GM10248 (cell line): Measurements from ENCODE around the gene SLC4A2.

Experiments
- CTCF ChIA-PET: fragments of 300-600 bp; sonication (Branson Sonifier 250); formaldehyde crosslinking; extraction: SDS; loops from one replicate; lab custom pipeline; 2021; ENCODE audit warnings: antibody characterized with exemption; lab: Yijun Ruan, JAX
- POLR2A ChIA-PET: fragments of 350-650 bp; sonication (Branson Sonifier 250); formaldehyde crosslinking; extraction: SDS; loops from one replicate; lab custom pipeline; 2020; ENCODE audit warnings: antibody characterized with exemption; lab: Yijun Ruan, JAX
- DNase-seq: peaks from one replicate; pipeline ENCODE4 v3.0.0; 2012; ENCODE audit errors: extremely low spot score
- CTCF ChIP-seq: IDR thresholded peaks from 2 replicates; pipeline ENCODE4 v1.5.1; 2012; ENCODE audit warnings: mild to moderate bottlenecking, low read depth; ENCODE audit errors: extremely low read depth, missing control alignments, control extremely low read depth

SLC4A2 gene

GRCh38 chr7:151085329-151085690, 25.9 kb downstream of the SLC4A2 start:
- ChIA-PET POLR2A (no interaction called here), CTCF (interaction anchor here (0.6 to 12.8 kb wide), 7 partner anchors 9 to 159 kb away, joined by 3 to 149 read pairs (median 5); no protein-coding TSS in a partner anchor)
- no peak for DNase-seq
- no peak for TF ChIP-seq CTCF

GRCh38 chr7:151085691-151086620, 26.6 kb downstream of the SLC4A2 start, which contains the start of gene AGAP3:
Gene AGAP3 (plus strand): TSS chr7:151086475. CDS start chr7:151086742, 267 bp downstream.
- CTCF ChIA-PET, result interaction anchor here (0.6 to 12.8 kb wide), 7 partner anchors 9 to 158 kb away, joined by 3 to 149 read pairs (median 5); no protein-coding TSS in a partner anchor
- TF ChIP-seq CTCF, result no peak
- peak; percentile 89 for DNase-seq
- POLR2A ChIA-PET, result interaction anchor here (0.6 kb wide), 1 partner anchor 24 kb away, joined by 3 read pairs; no protein-coding TSS in a partner anchor

- POLR2A ChIA-PET, result no interaction called here
Observed at GRCh38 chr7:151086802-151087244, 27.4 kb downstream of the SLC4A2 start.

GRCh38 chr7:151087245-151088018, 28.0 kb downstream of the SLC4A2 start:
- ChIA-PET CTCF (interaction anchor here (1.0 to 12.8 kb wide), 5 partner anchors 10 to 59 kb away, joined by 3 to 149 read pairs (median 3); partner anchors contain the start of gene ABCB8), POLR2A (no interaction called here)
- peak; percentile 30 for TF ChIP-seq CTCF

More at GRCh38 chr7:151086802-151087244, 27.4 kb downstream of the SLC4A2 start:
- DNase-seq, result no peak
- no peak for TF ChIP-seq CTCF
- CTCF ChIA-PET, result interaction anchor here (1.8 to 12.8 kb wide), 2 partner anchors 21 to 37 kb away, joined by 6 to 149 read pairs; no protein-coding TSS in a partner anchor

GRCh38 chr7:151088019-151088855, 28.8 kb downstream of the SLC4A2 start:
- no peak for DNase-seq
- POLR2A ChIA-PET, result no interaction called here
- CTCF ChIA-PET, result interaction anchor here (1.0 to 12.8 kb wide), 5 partner anchors 9 to 60 kb away, joined by 3 to 149 read pairs (median 3); partner anchors contain the start of gene ABCB8
- no peak for TF ChIP-seq CTCF

More at GRCh38 chr7:151087245-151088018, 28.0 kb downstream of the SLC4A2 start:
- DNase-seq, result peak; percentile 58
